HG03342 (cell line): Measurements from ENCODE around the gene CASD1.

Experiments
- ATAC-seq: cut with Tn5 transposase; IDR thresholded peaks from one replicate; pipeline ENCODE4 v1.9.1; 2021; ENCODE audit warnings: mild to moderate bottlenecking, moderate library complexity; ENCODE audit not compliant: unreplicated experiment

The CASD1 gene

GRCh38 chr7:94509264-94509886 is at the start of gene CASD1:
CASD1 (plus strand) TSS chr7:94509809; CDS start chr7:94510085, 276 bp downstream.
- peak; percentile 60 for ATAC-seq

GRCh38 chr7:94466516-94466915 is 43.1 kb upstream of the CASD1 start:
- no peak for ATAC-seq

- no peak for ATAC-seq
Measured at GRCh38 chr7:94471604-94472003, 38.0 kb upstream of the CASD1 start.

DNA sequence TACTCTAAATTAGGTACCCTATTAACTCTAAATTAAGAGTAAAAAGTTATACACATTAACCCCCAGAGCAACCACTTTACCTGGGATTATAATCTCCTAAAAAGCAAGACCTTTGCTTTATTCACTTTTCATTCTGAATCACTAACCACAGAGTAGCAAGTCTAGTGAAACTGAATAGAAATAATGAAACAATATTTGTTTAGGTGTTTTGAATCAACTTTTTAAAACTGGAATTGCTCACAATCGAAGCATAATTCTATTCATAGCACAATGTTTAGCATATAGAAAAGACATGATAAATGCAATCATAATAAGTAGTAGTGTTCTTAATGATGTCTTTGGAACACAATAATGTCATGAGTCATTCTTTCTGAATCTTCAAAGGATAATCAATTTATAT is 37.0 kb upstream of the CASD1 start:
- no peak for ATAC-seq

GRCh38 chr7:94476251-94476840 is 33.3 kb upstream of the CASD1 start:
- no peak for ATAC-seq

GRCh38 chr7:94477878-94478277 is 31.7 kb upstream of the CASD1 start:
- no peak for ATAC-seq

DNA sequence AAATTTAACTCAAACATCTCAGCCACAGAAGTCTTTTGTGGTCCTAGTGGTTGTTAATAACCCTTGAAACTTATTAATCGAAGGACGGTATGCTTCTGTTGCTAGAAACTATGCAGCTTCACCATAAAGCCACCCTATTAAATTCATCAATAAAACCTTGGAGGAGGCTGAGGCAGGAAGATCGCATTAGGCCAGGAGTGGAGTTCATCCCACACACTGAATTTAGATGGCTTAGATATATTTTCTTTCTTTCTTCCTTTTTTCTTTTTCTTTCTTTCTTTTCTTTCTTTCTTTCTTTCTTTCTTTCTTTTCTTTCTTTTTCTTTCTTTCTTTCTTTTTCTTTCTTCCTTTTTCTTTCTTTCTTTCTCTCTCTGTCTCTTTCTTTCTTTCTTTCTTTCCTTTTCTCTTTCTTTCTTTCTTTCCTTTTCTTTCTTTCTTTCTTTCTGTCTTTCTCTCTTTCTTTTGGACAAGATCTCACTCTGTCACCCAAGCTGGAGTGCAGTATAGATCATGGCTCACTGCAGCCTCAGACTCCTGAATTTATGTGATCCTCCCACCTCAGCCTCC is 30.9 kb upstream of the CASD1 start:
- ATAC-seq: no peak

DNA sequence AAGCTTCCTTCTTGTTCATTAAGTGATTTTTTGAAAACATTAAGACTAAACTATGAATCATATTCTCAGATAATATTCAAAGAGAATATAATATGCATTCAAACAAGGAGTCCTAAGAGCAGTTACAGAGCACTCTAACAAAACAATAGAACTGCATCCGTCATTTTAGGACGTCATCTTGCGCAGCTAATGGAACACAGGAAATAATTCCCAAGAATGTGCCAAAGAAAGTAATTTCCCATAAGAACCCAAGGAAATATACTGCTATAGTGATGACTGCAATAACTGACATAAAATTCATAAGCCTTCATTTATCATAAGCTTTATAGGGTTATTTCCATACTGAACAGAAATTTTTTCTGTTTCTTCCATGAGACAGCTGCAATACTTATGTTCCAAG is 28.3 kb upstream of the CASD1 start:
- no peak for ATAC-seq

- ATAC-seq: no peak
Measured at GRCh38 chr7:94482796-94483195, 26.8 kb upstream of the CASD1 start.

GRCh38 chr7:94483843-94484242 is 25.8 kb upstream of the CASD1 start:
- ATAC-seq: no peak

GRCh38 chr7:94486216-94486615 is 23.4 kb upstream of the CASD1 start:
- ATAC-seq: no peak

GRCh38 chr7:94491410-94491809 is 18.2 kb upstream of the CASD1 start:
- ATAC-seq: no peak

DNA sequence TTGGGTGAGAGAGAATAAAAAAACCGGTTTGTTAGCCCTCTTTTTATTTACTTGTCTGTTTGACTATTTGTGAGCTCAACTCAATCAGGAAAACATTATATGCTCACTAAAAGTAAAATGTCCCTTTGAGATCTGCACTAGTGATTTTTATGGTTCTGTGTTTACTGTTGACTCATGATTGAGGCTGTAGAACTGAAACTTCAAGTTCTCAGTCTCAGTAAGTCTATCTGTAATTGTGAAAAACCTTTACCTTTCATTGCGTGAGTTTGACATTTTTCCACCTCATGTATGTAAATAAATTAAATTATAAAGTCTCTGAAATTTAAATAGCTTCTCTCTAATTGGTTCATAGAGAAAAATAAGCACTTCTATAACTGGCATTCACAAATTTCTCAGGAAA is 17.0 kb upstream of the CASD1 start:
- ATAC-seq: peak; percentile 99

GRCh38 chr7:94497874-94498670 is 11.5 kb upstream of the CASD1 start:
- no peak for ATAC-seq

DNA sequence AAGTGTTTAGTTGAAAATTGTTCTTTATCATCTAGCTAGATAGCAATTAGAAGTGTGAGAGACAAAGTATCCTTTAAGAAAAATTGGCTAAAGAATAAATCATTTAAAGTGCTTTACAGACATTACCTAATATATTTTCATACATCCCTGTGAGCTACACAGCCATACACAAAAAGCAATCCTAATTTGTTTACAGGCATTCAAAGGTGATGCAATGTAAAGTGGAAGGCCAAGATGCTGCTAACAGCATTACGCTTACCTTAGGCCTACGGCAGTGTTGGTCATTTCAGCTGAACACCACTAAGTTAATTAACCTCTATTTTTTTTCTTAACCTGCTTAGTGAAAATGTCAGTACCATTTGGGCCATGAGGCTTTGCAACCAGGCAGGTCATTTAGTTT is 10.7 kb upstream of the CASD1 start:
- ATAC-seq: no peak

DNA sequence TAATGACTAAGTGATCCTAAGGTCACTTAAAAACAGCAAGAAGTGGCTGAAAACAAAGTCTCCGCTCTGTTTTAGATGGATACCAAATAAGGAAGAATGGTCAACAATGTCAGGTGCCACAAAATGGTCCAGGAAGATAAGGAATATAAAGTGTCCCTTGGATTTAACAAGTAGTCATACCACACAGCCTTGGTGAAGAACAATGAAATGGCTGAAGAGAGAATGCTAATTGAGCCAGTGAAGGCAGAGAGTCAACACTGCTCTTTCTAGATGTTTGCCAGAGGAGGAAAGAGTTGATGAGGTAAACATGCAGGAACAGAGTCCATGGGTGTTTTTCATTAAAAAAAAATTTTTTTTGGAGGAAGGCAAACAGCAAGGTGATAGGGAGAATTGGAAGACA is 2.1 kb upstream of the CASD1 start:
- no peak for ATAC-seq

DNA sequence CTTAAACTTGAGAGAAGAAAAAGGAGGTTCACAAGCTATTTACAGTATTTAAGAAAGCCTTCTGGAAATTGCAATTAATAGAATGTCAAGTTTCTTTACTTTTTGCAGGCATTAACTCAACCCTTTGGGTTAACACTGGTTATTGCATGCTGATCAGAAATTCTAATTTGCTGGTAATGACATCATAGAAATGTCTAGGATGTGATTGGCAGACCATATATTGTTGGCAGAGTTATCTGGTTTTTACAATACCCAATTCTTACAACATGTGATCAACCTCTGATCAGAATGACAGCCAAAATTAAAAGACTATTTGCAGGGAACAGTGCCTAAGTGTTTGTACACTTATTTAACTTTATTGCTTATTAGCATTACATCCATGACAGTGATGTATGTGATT is 1.6 kb upstream of the CASD1 start:
- no peak for ATAC-seq

DNA sequence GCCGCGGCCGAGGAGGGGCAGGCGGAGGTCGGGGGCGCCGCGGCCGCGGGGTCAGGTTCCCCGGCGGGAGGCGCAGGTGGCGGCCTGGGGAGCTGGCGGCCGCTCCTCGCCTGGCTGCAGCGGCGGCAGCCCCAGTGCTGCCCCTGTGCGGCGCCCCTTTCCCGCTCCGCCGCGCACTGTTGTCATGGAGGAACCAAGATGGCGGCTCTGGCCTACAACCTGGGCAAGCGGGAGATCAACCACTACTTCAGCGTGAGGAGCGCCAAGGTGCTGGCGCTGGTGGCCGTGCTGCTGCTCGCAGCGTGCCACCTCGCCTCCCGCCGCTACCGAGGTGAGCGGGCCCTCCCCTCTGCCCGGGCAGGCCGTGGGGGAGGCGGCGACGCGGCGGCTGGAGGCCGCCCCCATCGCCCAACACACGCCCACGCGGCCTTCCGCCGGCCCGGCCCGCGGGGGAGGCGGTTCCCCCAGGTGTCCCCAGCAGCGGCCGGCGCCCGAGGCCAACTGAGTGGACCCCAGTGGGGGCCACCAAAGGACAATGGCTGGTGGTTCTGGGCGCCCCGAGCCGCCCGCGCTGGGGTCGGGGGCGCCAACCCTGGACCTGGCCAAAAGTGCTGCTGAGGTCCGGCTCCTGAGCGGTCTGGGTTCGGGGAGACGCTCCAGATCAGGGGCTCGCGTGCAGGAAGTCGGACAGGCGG is 425 bp downstream of the CASD1 start:
- ATAC-seq: peak; percentile 74

- ATAC-seq: peak; percentile 17
Measured at GRCh38 chr7:94510582-94511496, 1.2 kb downstream of the CASD1 start.

DNA sequence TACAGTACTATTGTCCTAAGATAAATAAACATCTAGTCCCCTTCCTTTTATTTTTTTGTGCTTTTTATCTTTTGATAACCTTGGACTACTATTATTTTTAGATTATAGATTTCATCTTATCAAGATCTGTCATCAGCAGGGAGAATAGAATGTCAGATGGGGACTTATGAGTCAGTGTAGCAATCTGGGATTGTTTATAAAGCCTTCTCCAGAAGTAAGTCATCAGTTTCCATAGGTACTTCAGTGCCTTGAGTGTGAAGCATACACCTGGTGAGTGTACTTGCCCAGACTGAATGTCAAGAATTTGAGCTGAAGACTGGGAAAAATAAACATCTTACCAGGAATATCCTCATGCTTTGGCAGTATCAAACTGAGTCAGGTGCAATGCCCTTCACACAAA is 2.1 kb downstream of the CASD1 start:
- no peak for ATAC-seq
